ENCODE data around the gene CSRP1. TPM values are rescaled to one million over a fixed set of nuclear protein-coding genes. Genes with fewer than 3 reads are reported as not detected.

Gene CSRP1
- total and polyA plus RNA-seq, 4 donors: 599 to 1,490 (median 771) TPM

DNA sequence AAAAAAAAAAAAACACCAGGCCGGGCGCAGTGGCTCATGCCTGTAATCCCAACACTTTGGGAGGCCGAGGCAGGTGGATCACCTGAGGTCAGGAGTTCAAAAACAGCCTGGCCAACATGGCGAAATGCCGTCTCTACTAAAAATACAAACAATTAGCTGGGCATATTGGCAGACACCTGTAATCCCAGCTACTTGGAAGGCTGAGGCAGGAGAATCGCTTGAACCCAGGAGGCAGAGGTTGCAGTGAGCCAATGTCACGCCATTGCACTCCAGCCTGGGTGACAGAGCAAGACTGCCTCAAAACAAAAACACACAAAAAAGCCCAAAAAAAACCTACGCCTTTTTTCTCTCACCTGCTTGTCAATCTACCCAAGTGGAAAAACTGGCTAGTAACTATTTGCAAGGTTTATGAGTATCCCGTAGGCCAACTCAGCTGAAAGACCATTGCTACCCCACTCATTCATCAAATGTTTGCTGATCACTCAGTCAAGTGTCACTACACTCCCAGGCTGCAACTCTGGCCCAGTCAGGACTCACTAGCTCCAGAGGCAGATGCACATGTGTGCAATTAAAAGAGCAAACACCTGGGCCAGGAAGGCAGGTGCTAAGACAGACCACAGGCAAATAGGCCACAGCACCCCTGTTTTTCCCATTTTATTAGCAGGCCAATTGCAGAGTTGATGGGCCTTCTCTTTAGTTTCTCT is 2.0 kb downstream of the CSRP1 start:
- DNase-seq (no peak), ATAC-seq (ENCODE audit: low FRiP score) (no peak)
- no peaks in the 10 kb centered on the region for H3K36me3 ChIP-seq (ENCODE audit: control insufficient read depth in 1 of 2, insufficient read depth in 2 of 2, low read length in 1 of 2)
- peak overlapping the region; percentile 87 to 97 for H3K27ac ChIP-seq (ENCODE audit: low read depth in 1 of 2, low read length in 2 of 2)
- H3K4me3 ChIP-seq (ENCODE audit: low read length in 2 of 2): peak overlapping the region; percentile 79 to 92
- 17 to 31% methylated on average over 9 of the region's 9 CpGs for WGBS, 2 donors
- intact Hi-C loops (cut with DNase I): no loop called here
- H3K27me3 ChIP-seq (ENCODE audit: control insufficient read depth in 1 of 2, insufficient read depth in 2 of 2, low read length in 1 of 2): no peaks in the 10 kb centered on the region
- peaks cover 2% of the 10 kb centered on the region in 2 donors for H3K4me1 ChIP-seq (ENCODE audit: control insufficient read depth in 1 of 2, insufficient read depth in 2 of 2, low read length in 2 of 2)
- no peaks in the 10 kb centered on the region for H3K9me3 ChIP-seq (ENCODE audit: control insufficient read depth, low read length)

DNA sequence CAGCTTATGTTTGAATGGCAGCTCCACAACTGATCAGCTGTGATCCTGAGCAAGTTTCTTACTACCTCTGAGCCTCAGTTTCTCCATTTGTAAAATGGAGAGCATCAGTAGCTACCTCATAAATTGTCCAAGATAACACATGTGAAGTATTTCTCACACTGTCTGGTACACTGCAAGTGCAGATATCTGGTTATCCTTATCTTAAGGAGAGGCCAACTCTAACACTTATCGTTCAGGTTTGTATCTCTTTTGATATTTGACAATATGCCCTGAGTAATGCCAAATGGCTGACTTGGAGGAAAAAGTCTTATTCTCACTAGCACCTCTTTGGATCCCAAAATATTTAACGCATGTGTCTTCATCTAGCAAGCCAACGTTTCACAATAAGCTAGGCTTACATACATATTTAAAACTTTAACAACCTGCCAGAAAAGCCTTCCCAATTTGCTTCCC is 2.7 kb downstream of the CSRP1 start:
- H3K9me3 ChIP-seq (ENCODE audit: control insufficient read depth, low read length): no peaks in the 10 kb centered on the region
- H3K27ac ChIP-seq (ENCODE audit: low read depth in 1 of 2, low read length in 2 of 2): peak overlapping the region; percentile 97
- no peaks in the 10 kb centered on the region for H3K36me3 ChIP-seq (ENCODE audit: control insufficient read depth in 1 of 2, insufficient read depth in 2 of 2, low read length in 1 of 2)
- ATAC-seq (ENCODE audit: low FRiP score): no peak
- H3K4me3 ChIP-seq (ENCODE audit: low read length in 2 of 2): peak overlapping the region; percentile 19 to 27
- peaks cover 2% of the 10 kb centered on the region in 2 donors for H3K4me1 ChIP-seq (ENCODE audit: control insufficient read depth in 1 of 2, insufficient read depth in 2 of 2, low read length in 2 of 2)
- DNase-seq: no peak
- intact Hi-C loops (cut with DNase I): no loop called here
- WGBS, 2 donors: 4 to 13% methylated on average over 3 of the region's 3 CpGs
- no peaks in the 10 kb centered on the region for H3K27me3 ChIP-seq (ENCODE audit: control insufficient read depth in 1 of 2, insufficient read depth in 2 of 2, low read length in 1 of 2)

DNA sequence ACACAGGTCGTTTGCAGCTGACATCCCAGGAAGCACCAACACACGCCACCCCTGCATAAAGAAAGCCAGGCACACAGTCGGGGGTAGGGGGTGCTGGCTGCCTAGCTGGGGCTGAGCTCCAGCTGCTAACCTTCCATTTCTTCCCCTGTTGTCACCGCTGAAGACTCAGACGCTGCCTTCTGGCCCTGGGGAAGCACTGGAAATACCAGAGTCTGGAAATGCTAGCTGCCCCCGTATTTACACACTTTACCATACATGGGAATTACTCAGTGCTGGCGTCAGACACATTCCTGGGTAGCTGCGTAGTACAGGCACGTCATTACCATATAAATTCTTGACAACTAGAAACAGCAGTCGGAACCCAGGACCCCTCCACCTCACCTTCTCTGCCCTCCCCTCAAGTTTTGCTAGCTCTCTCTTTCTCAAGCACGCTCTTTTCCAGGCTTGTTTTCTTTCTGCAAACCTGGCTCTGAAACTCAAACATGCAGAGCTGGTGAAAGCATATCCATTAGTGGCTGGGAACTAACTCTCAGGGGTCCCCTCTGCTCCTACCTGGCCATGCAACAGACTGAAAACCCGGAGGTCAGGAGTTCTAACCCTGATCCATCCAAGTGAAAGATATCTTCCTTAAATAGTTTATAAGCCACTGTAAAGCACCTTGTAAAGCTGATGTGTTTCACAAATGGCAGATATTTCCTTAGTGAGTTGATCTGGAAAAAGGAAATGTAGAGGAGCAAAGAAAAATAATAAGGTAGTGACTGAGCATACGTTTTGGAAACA is 3.3 kb downstream of the CSRP1 start:
- Histone ChIP-seq H3K27me3 (ENCODE audit: control insufficient read depth in 1 of 2, insufficient read depth in 2 of 2, low read length in 1 of 2) (no peaks in the 10 kb centered on the region), H3K4me1 (ENCODE audit: control insufficient read depth in 1 of 2, insufficient read depth in 2 of 2, low read length in 2 of 2) (peaks cover 2% of the 10 kb centered on the region in 2 donors), H3K9me3 (ENCODE audit: control insufficient read depth, low read length) (no peaks in the 10 kb centered on the region), H3K4me3 (ENCODE audit: low read length in 2 of 2) (peak overlapping the region in 1 of 2 donors; percentile 19), H3K36me3 (ENCODE audit: control insufficient read depth in 1 of 2, insufficient read depth in 2 of 2, low read length in 1 of 2) (no peaks in the 10 kb centered on the region), H3K27ac (ENCODE audit: low read depth in 1 of 2, low read length in 2 of 2) (peak overlapping the region; percentile 97)
- intact Hi-C loops (cut with DNase I): no loop called here
- ATAC-seq (ENCODE audit: low FRiP score) (peak; percentile 43), DNase-seq (peak; percentile 69 to 86)
- whole genome bisulfite sequencing, 2 donors: 1 to 6% methylated on average over 13 of the region's 13 CpGs

DNA sequence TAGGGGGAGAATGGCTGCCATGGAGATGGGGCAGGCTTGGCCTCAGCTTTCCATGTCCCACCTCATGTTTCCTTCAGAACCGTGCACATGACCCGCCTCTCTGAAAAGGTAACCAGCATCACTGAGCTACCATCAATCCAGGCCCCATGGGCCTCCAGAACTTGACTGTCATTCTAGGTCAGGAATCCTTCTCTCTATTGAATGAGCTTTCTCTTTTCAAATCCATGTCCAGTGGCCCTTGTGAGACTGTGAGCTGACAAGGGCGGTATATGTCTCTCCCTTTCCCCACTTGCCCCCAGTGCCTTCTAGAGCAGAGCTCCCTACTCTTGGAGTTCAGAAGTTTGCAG is 4.4 kb downstream of the CSRP1 start:
- H3K4me1 ChIP-seq (ENCODE audit: control insufficient read depth in 1 of 2, insufficient read depth in 2 of 2, low read length in 2 of 2): peaks cover 2% of the 10 kb centered on the region in 2 donors
- peak overlapping the region; percentile 88 to 98 for H3K27ac ChIP-seq (ENCODE audit: low read depth in 1 of 2, low read length in 2 of 2)
- ATAC-seq (ENCODE audit: low FRiP score) (no peak), DNase-seq (no peak)
- H3K36me3 ChIP-seq (ENCODE audit: control insufficient read depth in 1 of 2, insufficient read depth in 2 of 2, low read length in 1 of 2): peaks cover 0 to 2% of the 10 kb centered on the region in 2 donors
- no peaks in the 10 kb centered on the region for H3K9me3 ChIP-seq (ENCODE audit: control insufficient read depth, low read length)
- no peaks in the 10 kb centered on the region for H3K27me3 ChIP-seq (ENCODE audit: control insufficient read depth in 1 of 2, insufficient read depth in 2 of 2, low read length in 1 of 2)
- H3K4me3 ChIP-seq (ENCODE audit: low read length in 2 of 2): no peak overlapping the region
- intact Hi-C loops (cut with DNase I): no loop called here
- 75 to 77% methylated on average over 3 of the region's 3 CpGs for WGBS, 2 donors

DNA sequence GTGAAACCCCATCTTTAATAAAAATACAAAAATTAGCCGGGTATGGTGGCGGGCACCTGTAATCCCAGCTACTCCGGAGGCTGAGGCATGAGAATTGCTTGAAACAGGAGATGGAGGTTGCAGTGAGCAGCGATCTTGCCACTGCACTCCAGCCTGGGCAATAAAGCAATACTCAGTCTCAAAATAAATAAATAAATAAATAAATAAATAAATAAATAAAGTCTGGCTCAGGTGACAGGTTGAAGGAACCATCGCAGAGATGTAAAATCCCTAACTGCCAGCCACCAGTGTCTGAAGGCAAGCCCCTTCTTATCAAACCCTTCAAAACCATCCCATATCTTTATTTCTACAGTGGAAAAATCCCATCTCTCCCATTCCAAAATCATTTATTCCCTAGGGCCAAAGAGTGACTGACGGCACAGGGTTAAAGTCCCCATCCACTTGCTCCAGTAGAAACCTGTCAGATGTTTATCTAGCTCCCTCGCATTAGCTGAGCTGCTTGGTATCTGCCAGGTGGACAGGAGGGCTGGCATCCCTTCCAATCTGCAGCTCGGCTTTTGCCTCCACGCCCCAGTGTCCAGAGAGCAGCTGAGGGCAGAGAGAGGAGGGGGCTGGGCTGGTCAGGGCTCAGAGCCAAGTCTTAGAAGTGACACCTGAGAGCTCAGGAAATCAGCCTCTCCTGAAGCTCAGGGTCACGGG is 5.0 kb downstream of the CSRP1 start:
- no peak for ATAC-seq (ENCODE audit: low FRiP score)
- no peak overlapping the region for H3K4me3 ChIP-seq (ENCODE audit: low read length in 2 of 2)
- DNase-seq: no peak
- H3K36me3 ChIP-seq (ENCODE audit: control insufficient read depth in 1 of 2, insufficient read depth in 2 of 2, low read length in 1 of 2): peaks cover 0 to 2% of the 10 kb centered on the region in 2 donors
- H3K27ac ChIP-seq (ENCODE audit: low read depth in 1 of 2, low read length in 2 of 2): peak overlapping the region; percentile 88 to 98
- H3K9me3 ChIP-seq (ENCODE audit: control insufficient read depth, low read length): no peaks in the 10 kb centered on the region
- H3K27me3 ChIP-seq (ENCODE audit: control insufficient read depth in 1 of 2, insufficient read depth in 2 of 2, low read length in 1 of 2): no peaks in the 10 kb centered on the region
- 41 to 55% methylated on average over 10 of the region's 10 CpGs for WGBS, 2 donors
- intact Hi-C loops (cut with DNase I): no loop called here
- H3K4me1 ChIP-seq (ENCODE audit: control insufficient read depth in 1 of 2, insufficient read depth in 2 of 2, low read length in 2 of 2): peaks cover 2% of the 10 kb centered on the region in 2 donors

DNA sequence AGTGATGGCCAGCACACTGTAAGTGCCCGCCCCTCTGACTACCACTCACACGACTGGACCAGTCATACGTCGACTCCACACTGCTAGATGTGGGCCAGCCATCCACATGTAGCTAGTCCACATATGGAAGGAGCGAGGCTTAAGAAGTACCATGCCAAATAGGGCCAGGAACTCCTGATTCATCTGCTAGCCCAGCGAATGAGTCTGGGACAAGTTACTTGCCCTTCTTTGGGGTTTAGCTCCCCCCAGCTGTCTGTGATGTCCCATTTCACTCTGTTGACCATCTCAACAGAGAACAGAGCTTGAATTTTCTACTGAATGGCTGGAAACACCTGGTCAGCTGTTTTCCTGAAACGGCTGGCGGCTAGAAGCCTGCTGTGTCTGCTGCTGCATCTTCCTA is 5.8 kb downstream of the CSRP1 start:
- DNase-seq: no peak
- Histone ChIP-seq H3K4me1 (ENCODE audit: control insufficient read depth in 1 of 2, insufficient read depth in 2 of 2, low read length in 2 of 2) (peaks cover 2 to 4% of the 10 kb centered on the region in 2 donors), H3K36me3 (ENCODE audit: control insufficient read depth in 1 of 2, insufficient read depth in 2 of 2, low read length in 1 of 2) (peaks cover 0 to 2% of the 10 kb centered on the region in 2 donors), H3K4me3 (ENCODE audit: low read length in 2 of 2) (no peak overlapping the region), H3K27ac (ENCODE audit: low read depth in 1 of 2, low read length in 2 of 2) (peak overlapping the region; percentile 71 to 73), H3K9me3 (ENCODE audit: control insufficient read depth, low read length) (no peaks in the 10 kb centered on the region), H3K27me3 (ENCODE audit: control insufficient read depth in 1 of 2, insufficient read depth in 2 of 2, low read length in 1 of 2) (no peaks in the 10 kb centered on the region)
- intact Hi-C loops (cut with DNase I): no loop called here
- WGBS, 2 donors: 40 to 42% methylated on average over 8 of the region's 8 CpGs
- ATAC-seq (ENCODE audit: low FRiP score): peak; percentile 43

DNA sequence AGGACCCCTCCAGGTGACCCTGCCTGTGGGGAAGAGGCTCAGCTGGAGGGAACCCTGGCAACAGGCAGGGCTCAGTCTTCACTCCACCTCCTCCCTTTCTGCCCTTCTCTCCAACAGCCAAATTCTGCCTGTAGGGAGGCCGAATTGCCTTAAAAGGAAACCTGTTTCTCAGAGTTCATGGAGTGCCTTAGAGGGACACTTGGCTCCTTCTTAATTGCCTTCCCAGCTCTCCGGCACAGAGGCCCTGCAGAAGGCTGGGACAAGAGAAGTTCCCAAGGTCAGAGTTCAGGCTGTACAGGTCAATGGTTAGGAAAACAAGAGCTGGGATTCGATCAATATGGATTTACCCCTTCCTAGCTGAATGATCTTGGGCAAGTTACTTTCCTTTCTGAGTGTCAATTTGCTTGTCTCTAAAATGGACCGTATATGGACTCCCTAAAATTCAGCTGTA is 6.2 kb downstream of the CSRP1 start:
- 10 to 12% methylated on average over 4 of the region's 4 CpGs for WGBS, 2 donors
- H3K4me3 ChIP-seq (ENCODE audit: low read length in 2 of 2): no peak overlapping the region
- H3K9me3 ChIP-seq (ENCODE audit: control insufficient read depth, low read length): no peaks in the 10 kb centered on the region
- DNase-seq (peak in 1 of 2 donors; percentile 61), ATAC-seq (ENCODE audit: low FRiP score) (peak; percentile 57)
- peaks cover 2 to 6% of the 10 kb centered on the region in 2 donors for H3K4me1 ChIP-seq (ENCODE audit: control insufficient read depth in 1 of 2, insufficient read depth in 2 of 2, low read length in 2 of 2)
- intact Hi-C loops (cut with DNase I): no loop called here
- peaks cover 0 to 2% of the 10 kb centered on the region in 2 donors for H3K36me3 ChIP-seq (ENCODE audit: control insufficient read depth in 1 of 2, insufficient read depth in 2 of 2, low read length in 1 of 2)
- no peaks in the 10 kb centered on the region for H3K27me3 ChIP-seq (ENCODE audit: control insufficient read depth in 1 of 2, insufficient read depth in 2 of 2, low read length in 1 of 2)
- peak overlapping the region; percentile 71 to 73 for H3K27ac ChIP-seq (ENCODE audit: low read depth in 1 of 2, low read length in 2 of 2)

DNA sequence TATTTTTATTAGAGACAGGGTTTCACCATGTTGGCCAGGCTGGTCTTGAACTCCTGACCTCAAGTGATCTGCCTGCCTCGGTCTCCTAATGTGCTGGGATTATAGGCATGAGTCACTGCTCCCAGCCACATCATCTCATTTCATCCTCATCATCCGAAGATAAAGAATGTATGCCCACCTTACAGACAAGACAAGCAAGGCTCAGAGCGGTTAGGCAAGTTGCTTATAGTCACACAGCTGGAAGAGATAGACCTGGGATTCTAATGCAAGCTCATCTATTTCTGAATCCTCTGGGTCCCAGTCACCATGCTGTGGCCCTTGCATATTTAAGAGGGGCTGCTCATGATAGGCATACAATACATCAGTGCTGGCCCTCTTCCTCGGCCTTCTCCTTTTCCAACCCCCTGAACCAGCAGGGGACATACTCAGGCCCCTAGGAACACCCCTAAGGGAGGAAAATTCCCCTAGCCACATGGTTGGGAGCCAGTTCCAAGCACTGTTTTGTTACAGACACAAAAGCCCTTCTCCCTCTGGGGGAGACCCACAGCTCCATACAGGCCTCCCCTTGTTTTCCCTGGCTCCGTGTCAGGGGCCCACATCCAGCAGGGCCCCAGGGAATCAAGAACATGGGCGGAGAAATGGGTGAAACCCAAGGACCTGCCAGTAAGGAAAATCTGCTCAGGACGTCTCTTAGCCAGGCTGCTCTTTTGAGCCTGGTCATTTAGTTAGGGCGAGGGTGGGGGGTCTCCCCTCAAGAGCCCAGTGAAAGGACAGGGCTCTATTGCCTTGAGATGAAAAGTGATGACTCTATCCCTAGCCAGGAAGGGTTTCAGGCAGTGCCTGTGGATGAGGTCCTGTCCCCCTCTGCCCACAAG is 6.9 kb downstream of the CSRP1 start:
- Histone ChIP-seq H3K27me3 (ENCODE audit: control insufficient read depth in 1 of 2, insufficient read depth in 2 of 2, low read length in 1 of 2) (no peaks in the 10 kb centered on the region), H3K4me1 (ENCODE audit: control insufficient read depth in 1 of 2, insufficient read depth in 2 of 2, low read length in 2 of 2) (peaks cover 2 to 6% of the 10 kb centered on the region in 2 donors), H3K27ac (ENCODE audit: low read depth in 1 of 2, low read length in 2 of 2) (peak overlapping the region; percentile 63 to 73), H3K36me3 (ENCODE audit: control insufficient read depth in 1 of 2, insufficient read depth in 2 of 2, low read length in 1 of 2) (peaks cover 2 to 6% of the 10 kb centered on the region in 2 donors), H3K9me3 (ENCODE audit: control insufficient read depth, low read length) (no peaks in the 10 kb centered on the region), H3K4me3 (ENCODE audit: low read length in 2 of 2) (no peak overlapping the region)
- peak; percentile 30 for ATAC-seq (ENCODE audit: low FRiP score)
- intact Hi-C loops (cut with DNase I): no loop called here
- 26 to 27% methylated on average over 8 of the region's 8 CpGs for WGBS, 2 donors
- DNase-seq: peak in 1 of 2 donors; percentile 74
